Erythroblast (primary cell): ENCODE data around the gene TULP1.

Experiments
- DNase-seq, 2 experiments: peaks; one replicate each; lab custom pipeline; 2025; lab: John Stamatoyannopoulos, UW
- GATA1 ChIP-seq: IDR thresholded peaks from 2 replicates; pipeline ENCODE4 v1.6.1; 2011; ENCODE audit warnings: low read depth, mild to moderate bottlenecking, control low read depth, low read length, moderate library complexity
- POLR2A ChIP-seq: IDR thresholded peaks from 2 replicates; pipeline ENCODE4 v1.6.1; 2011; ENCODE audit warnings: mild to moderate bottlenecking, low read length

The TULP1 gene

GRCh38 chr6:35486005-35486925, 26.4 kb downstream of the TULP1 start:
- no peak for DNase-seq
- no peak for TF ChIP-seq GATA1
- TF ChIP-seq POLR2A: no peak

DNA sequence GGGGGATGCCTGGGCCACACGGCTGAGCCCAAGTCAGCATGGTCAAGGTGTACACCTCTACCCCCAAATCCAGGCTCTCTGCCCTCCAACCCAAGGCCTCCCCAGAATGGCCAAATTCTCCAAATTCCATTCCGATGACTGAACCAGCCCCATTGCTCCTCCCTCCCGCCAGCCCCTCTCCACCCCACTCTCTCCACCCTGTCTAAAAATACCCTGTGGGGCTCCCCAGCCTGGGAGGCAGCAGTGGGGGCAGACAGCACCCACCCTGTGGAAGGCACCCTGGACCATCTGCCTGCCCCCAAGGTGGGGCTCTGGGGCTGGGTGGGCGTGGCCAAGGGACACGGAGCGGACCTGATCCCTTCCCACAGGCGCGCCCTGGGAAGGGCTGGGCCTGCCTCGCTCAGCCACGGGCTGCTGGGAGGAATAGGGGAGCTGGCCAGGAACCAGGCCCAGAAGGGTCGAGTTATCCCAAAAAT, 27.3 kb downstream of the TULP1 start:
- no peak for DNase-seq
- TF ChIP-seq GATA1 (no peak), POLR2A (no peak)

GRCh38 chr6:35484921-35485392, 27.7 kb downstream of the TULP1 start:
- DNase-seq: no peak

GRCh38 chr6:35483893-35484645, 28.6 kb downstream of the TULP1 start:
- TF ChIP-seq GATA1 (no peak), POLR2A (no peak)

More at GRCh38 chr6:35484921-35485392, 27.7 kb downstream of the TULP1 start:
- TF ChIP-seq POLR2A: no peak
- TF ChIP-seq GATA1: no peak

DNA sequence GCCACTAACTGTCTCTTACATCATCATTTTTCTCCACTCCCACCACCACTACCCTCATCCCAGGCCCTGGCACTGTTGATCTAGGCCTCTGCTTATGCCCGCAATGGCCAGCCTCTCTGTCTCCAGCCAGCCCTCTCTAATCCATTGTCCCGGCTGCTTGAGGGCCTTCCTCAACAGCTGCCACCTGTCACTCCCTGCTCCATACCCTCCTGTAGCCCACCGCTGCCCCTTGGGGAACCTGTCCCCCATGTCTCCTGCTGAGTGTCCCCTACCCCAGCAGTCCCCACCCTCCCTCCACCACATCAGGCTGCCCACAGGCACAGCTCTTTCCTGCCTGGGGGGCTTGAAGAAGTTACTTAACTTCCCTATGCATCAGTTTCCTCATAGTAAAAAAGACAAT, 29.2 kb downstream of the TULP1 start:
- no peak for DNase-seq
- TF ChIP-seq GATA1: no peak
- TF ChIP-seq POLR2A: no peak

More at GRCh38 chr6:35483893-35484645, 28.6 kb downstream of the TULP1 start:
- DNase-seq: no peak

- DNase-seq: no peak
- TF ChIP-seq GATA1: no peak
- no peak for TF ChIP-seq POLR2A
These were observed 29.6 kb downstream of the TULP1 start for GRCh38 chr6:35483062-35483461.

GRCh38 chr6:35481226-35481625, 31.5 kb downstream of the TULP1 start:
- DNase-seq: no peak
- TF ChIP-seq GATA1 (no peak), POLR2A (no peak)

DNA sequence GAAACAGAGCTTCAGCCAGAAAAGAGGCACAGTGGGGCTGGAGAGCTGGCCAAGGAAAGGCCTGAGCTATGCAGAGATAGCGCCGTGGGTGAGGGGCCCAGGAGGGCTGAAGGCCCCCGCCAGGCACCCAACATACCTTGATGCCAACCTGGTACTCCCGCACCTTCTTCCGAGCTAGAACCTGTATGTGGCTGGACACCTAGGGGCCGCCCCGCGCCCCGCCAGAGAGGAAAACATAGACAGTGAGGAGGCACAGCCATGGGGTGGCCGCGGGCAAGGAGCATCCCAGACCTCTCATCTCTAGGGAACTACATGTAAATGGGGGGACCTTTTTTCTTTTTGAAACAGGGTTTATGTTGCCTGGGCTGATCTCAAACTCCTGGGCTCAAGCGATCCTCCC, 32.5 kb downstream of the TULP1 start:
- DNase-seq: no peak
- TF ChIP-seq POLR2A (no peak), GATA1 (no peak)

DNA sequence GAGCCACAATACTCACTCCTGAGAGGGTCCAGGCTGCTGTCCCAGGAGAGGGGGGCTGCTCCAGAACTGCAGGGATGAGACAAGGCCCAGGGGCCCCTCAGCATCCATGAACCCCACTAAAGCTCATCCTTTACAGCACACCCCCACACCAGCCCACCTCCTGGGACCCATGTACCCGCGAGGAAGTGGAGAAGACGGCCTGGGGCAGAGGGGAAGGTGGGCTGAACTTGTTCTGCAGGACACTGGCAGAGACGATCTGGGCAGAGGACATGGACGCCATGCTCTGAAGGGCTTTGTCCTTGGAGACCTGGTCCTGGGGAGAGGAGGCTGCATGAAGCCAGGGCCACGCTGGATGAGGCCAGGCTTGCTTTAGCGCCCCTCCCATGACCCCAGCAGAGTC, 34.4 kb downstream of the TULP1 start:
- TF ChIP-seq GATA1 (no peak), POLR2A (no peak)
- no peak for DNase-seq

DNA sequence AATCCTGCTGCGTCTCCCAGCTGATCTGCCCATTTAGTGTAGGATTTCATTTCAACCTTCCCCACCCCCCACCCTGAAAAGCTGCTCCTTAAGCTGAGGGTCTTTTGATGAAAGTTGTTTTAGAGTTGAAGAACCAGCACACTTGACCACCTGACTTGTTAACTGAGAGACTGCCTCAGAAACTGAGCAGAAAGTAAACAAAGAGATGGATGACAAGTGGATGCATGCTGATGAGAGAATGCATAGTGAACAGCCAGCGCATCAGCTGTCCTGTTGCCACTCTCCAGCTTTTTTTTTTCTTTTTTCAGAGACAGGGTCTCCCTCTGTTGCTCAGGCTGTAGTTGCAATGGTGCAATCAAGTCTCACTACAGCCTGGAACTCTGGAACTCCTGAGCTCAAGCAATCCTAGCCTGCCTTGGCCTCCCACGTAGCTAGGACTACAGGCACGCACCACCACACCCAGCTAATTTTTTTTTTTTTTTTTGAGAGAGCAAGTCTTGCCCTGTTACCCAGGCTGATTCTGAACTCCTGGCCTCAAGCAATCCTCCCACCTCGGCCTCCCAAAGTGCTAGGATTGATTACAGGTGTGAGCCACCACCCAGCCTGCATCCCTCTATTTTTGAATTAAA, 35.0 kb downstream of the TULP1 start:
- DNase-seq: no peak
- no peak for TF ChIP-seq POLR2A
- TF ChIP-seq GATA1: no peak

DNA sequence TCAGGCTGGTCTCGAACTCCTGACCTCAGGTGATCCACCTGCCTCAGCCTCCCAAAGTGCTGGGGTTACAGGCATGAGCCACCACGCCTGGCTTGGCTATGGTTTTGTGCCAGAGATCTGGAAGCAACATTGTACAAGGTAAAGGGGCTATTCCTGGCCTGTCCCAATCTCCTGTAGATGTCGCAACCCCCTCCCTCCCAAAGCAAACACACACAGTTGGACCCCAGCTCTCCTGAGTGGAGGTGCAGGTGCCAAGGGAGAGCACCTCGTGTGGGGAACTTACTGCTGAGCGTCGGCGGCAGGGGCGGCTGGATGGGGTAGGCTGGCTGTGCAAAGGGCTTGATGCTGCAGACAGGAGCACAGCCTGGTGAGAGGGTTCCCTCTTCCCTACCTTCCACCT, 35.7 kb downstream of the TULP1 start:
- no peak for TF ChIP-seq POLR2A
- TF ChIP-seq GATA1: no peak
- no peak for DNase-seq

GRCh38 chr6:35476004-35476403, 36.7 kb downstream of the TULP1 start:
- no peak for DNase-seq
- TF ChIP-seq POLR2A: no peak
- no peak for TF ChIP-seq GATA1

- TF ChIP-seq GATA1 (no peak), POLR2A (no peak)
- no peak for DNase-seq
These were observed 37.1 kb downstream of the TULP1 start for GRCh38 chr6:35475573-35475972.

- TF ChIP-seq POLR2A (no peak), GATA1 (no peak)
- DNase-seq: no peak
These were observed 37.6 kb downstream of the TULP1 start for GRCh38 chr6:35474942-35475570.
